Coronary artery (tissue), 2 donors: Measurements from ENCODE around the gene MAST4.

Source experiments
- DNase-seq: peaks from one replicate; pipeline ENCODE4 v3.0.0-alpha.2; 2017; ENCODE audit warnings: low spot score
- H3K27ac ChIP-seq, 2 donors: fragments of 200-600 bp; sonication (generic); one replicate each; pipeline ENCODE4 v1.5.1; 2016 to 2019
- H3K4me3 ChIP-seq: fragments of 200-600 bp; sonication (generic); 2 replicates; pipeline ENCODE4 v1.5.1; 2016; ENCODE audit warnings: mild to moderate bottlenecking, moderate library complexity
- CTCF ChIP-seq: fragments of 200-600 bp; sonication (generic); IDR thresholded peaks from one replicate; pipeline ENCODE4 v1.5.1; 2019; ENCODE audit warnings: antibody characterized with exemption

MAST4 gene

GRCh38 chr5:67195406-67196275, 599.4 kb downstream of the MAST4 start:
- TF ChIP-seq CTCF: no peak
- Histone ChIP-seq H3K27ac (peak overlapping the region in 1 of 2 donors; percentile 29), H3K4me3 (peak overlapping the region; percentile 17)
- DNase-seq: no peak

GRCh38 chr5:67196537-67197059, 600.4 kb downstream of the MAST4 start, which contains the start of gene CD180:
TSS of gene CD180 (minus strand) at chr5:67196799. CDS start at chr5:67196641, 158 bp downstream.
- no peak for DNase-seq
- TF ChIP-seq CTCF: no peak
- peak within 1 kb of the TSS; percentile 17 for H3K4me3 ChIP-seq
- peak within 1 kb of the TSS in 1 of 2 donors; percentile 30 for H3K27ac ChIP-seq

GRCh38 chr5:67197536-67197935, 601.3 kb downstream of the MAST4 start:
- Histone ChIP-seq H3K4me3 (no peak overlapping the region), H3K27ac (no peak overlapping the region)
- TF ChIP-seq CTCF: no peak
- DNase-seq: no peak

GRCh38 chr5:67198917-67199316, 602.7 kb downstream of the MAST4 start:
- DNase-seq: no peak
- TF ChIP-seq CTCF: no peak
- Histone ChIP-seq H3K4me3 (no peak overlapping the region), H3K27ac (no peak overlapping the region)

GRCh38 chr5:67199859-67200258, 603.7 kb downstream of the MAST4 start:
- Histone ChIP-seq H3K27ac (no peak overlapping the region), H3K4me3 (no peak overlapping the region)
- DNase-seq: no peak
- no peak for TF ChIP-seq CTCF

GRCh38 chr5:67200809-67201562, 604.8 kb downstream of the MAST4 start:
- Histone ChIP-seq H3K4me3 (no peak overlapping the region), H3K27ac (no peak overlapping the region)
- no peak for DNase-seq
- no peak for TF ChIP-seq CTCF
